ENCODE measurements around the gene PKD2L2.

- TF ChIP-seq REST (IDR thresholded peaks at IDR 0.05; ENCODE audit: insufficient read depth in 1 of 2, low read depth in 2 of 2, low read length in 2 of 2) (no peak), POLR2AphosphoS5 (IDR thresholded peaks at IDR 0.05; ENCODE audit: low read depth, low read length) (no peak), TAF1 (IDR thresholded peaks at IDR 0.05; ENCODE audit: borderline replicate concordance, insufficient read depth, low read length) (no peak), SIN3A (IDR thresholded peaks at IDR 0.05; ENCODE audit: borderline replicate concordance, insufficient read depth, low read length) (no peak), FOXP2 (optimal IDR thresholded peaks at IDR 0.05; ENCODE audit: borderline replicate concordance, extremely low read depth, extremely low read length, insufficient read depth) (no peak)
These were observed 70.9 kb downstream of the PKD2L2 start for GRCh38 chr5:137960141-137960540.
